ENCODE data around the gene KIF25. TPM values are rescaled to one million over a fixed set of nuclear protein-coding genes. Genes with fewer than 3 reads are reported as not detected.
"Not testable (repeated sequence)": the region's sequence is repeated elsewhere in the genome, so short reads cannot be mapped to it uniquely, and the experiment has no call there.

KIF25 gene
- total and polyA plus RNA-seq, 3 experiments from 2014 or later: not detected

GRCh38 chr6:167968091-167968490, 29.4 kb upstream of the KIF25 start:
- no peaks in the 10 kb centered on the region for H3K4me1 ChIP-seq (ENCODE audit: insufficient read depth, low read length)
- ChIA-PET POLR2A (no interaction called here), CTCF (no interaction called here)
- H3K4me3 Mint-ChIP-seq: no peak overlapping the region
- H3K27ac ChIP-seq (ENCODE audit: low read depth, low read length): no peak overlapping the region
- H3K9me3 ChIP-seq (ENCODE audit: low read length): no peaks in the 10 kb centered on the region
- DNase-seq: no peak
- peaks cover 0 to 10% (median 6%) of the 10 kb centered on the region in 3 donors for H3K36me3 Mint-ChIP-seq
- no peaks in the 10 kb centered on the region for H3K4me1 Mint-ChIP-seq
- H3K27me3 Mint-ChIP-seq: no peaks in the 10 kb centered on the region
- no peaks in the 10 kb centered on the region for H3K9me3 Mint-ChIP-seq
- no peak overlapping the region for H3K27ac Mint-ChIP-seq
- no peaks in the 10 kb centered on the region for H3K27me3 ChIP-seq (ENCODE audit: insufficient read depth, low read length, poor library complexity, severe bottlenecking)
- H3K36me3 ChIP-seq (ENCODE audit: insufficient read depth, low read length): peaks cover 4% of the 10 kb centered on the region
- no peak overlapping the region for H3K4me3 ChIP-seq (ENCODE audit: low read length)

DNA sequence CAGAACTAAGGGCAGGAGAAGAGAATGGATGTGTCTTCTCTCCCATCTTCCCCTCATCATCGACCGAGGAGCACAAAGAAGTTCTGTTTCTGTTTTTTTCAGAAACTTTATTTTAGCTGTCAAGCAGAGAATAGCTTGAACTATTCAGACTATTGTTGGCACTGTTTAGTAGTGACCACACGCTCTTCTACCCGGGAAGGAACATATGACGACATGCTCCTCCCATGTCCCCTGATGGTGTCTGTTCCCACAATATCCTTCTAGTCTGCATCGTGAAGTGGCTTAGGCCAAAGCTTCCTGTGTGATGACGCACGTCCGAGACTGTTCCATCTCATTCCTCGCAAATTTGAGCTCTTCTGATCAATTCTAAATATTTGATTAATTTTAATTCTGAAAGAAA, 27.2 kb upstream of the KIF25 start:
- Histone ChIP-seq H3K27me3 (ENCODE audit: insufficient read depth, low read length, poor library complexity, severe bottlenecking) (no peaks in the 10 kb centered on the region), H3K4me1 (ENCODE audit: insufficient read depth, low read length) (no peaks in the 10 kb centered on the region), H3K9me3 (ENCODE audit: low read length) (no peaks in the 10 kb centered on the region), H3K27ac (ENCODE audit: low read depth, low read length) (no peak overlapping the region), H3K36me3 (ENCODE audit: insufficient read depth, low read length) (peaks cover 4% of the 10 kb centered on the region), H3K4me3 (ENCODE audit: low read length) (no peak overlapping the region)
- H3K27me3 Mint-ChIP-seq: peaks cover 0 to 5% of the 10 kb centered on the region in 2 donors
- DNase-seq: no peak
- POLR2A ChIA-PET: no interaction called here
- CTCF ChIA-PET: no interaction called here
- H3K27ac Mint-ChIP-seq: peak overlapping the region in 1 of 8 donors; percentile 52
- no peak overlapping the region for H3K4me3 Mint-ChIP-seq
- H3K9me3 Mint-ChIP-seq: no peaks in the 10 kb centered on the region
- peaks cover 0 to 9% (median 5%) of the 10 kb centered on the region in 3 donors for H3K36me3 Mint-ChIP-seq
- H3K4me1 Mint-ChIP-seq: no peaks in the 10 kb centered on the region

- POLR2A ChIA-PET: no interaction called here
- no peaks in the 10 kb centered on the region for H3K9me3 Mint-ChIP-seq
Observed at GRCh38 chr6:167972193-167972592, 25.3 kb upstream of the KIF25 start.

GRCh38 chr6:167973148-167973885, 24.2 kb upstream of the KIF25 start:
- no peaks in the 10 kb centered on the region for H3K27me3 ChIP-seq (ENCODE audit: insufficient read depth, low read length, poor library complexity, severe bottlenecking)
- POLR2A ChIA-PET: no interaction called here
- Mint-ChIP-seq H3K27me3 (peaks cover 0 to 5% of the 10 kb centered on the region in 2 donors), H3K36me3 (peaks cover 0 to 3% (median 0%) of the 10 kb centered on the region in 3 donors), H3K27ac (no peak overlapping the region), H3K9me3 (no peaks in the 10 kb centered on the region), H3K4me1 (no peaks in the 10 kb centered on the region), H3K4me3 (no peak overlapping the region)
- no peak overlapping the region for H3K4me3 ChIP-seq (ENCODE audit: low read length)
- CTCF ChIA-PET: no interaction called here
- H3K9me3 ChIP-seq (ENCODE audit: low read length): no peaks in the 10 kb centered on the region
- DNase-seq: no peak
- no peak overlapping the region for H3K27ac ChIP-seq (ENCODE audit: low read depth, low read length)
- H3K36me3 ChIP-seq (ENCODE audit: insufficient read depth, low read length): no peaks in the 10 kb centered on the region
- no peaks in the 10 kb centered on the region for H3K4me1 ChIP-seq (ENCODE audit: insufficient read depth, low read length)

More at GRCh38 chr6:167972193-167972592, 25.3 kb upstream of the KIF25 start:
- Histone ChIP-seq H3K4me1 (ENCODE audit: insufficient read depth, low read length) (no peaks in the 10 kb centered on the region), H3K27me3 (ENCODE audit: insufficient read depth, low read length, poor library complexity, severe bottlenecking) (no peaks in the 10 kb centered on the region), H3K36me3 (ENCODE audit: insufficient read depth, low read length) (peaks cover 4% of the 10 kb centered on the region), H3K27ac (ENCODE audit: low read depth, low read length) (no peak overlapping the region), H3K4me3 (ENCODE audit: low read length) (no peak overlapping the region), H3K9me3 (ENCODE audit: low read length) (no peaks in the 10 kb centered on the region)
- no peak for DNase-seq
- Mint-ChIP-seq H3K4me1 (no peaks in the 10 kb centered on the region), H3K4me3 (no peak overlapping the region), H3K27me3 (peaks cover 0 to 5% of the 10 kb centered on the region in 2 donors), H3K36me3 (peaks cover 0 to 3% (median 0%) of the 10 kb centered on the region in 3 donors), H3K27ac (no peak overlapping the region)
- CTCF ChIA-PET: no interaction called here

- no peak overlapping the region for H3K27ac ChIP-seq (ENCODE audit: low read depth, low read length)
- Mint-ChIP-seq H3K4me1 (no peaks in the 10 kb centered on the region), H3K36me3 (no peaks in the 10 kb centered on the region), H3K4me3 (no peak overlapping the region), H3K27ac (peak overlapping the region in 1 of 8 donors; percentile 2), H3K27me3 (peaks cover 0 to 10% of the 10 kb centered on the region in 2 donors), H3K9me3 (no peaks in the 10 kb centered on the region)
- no peaks in the 10 kb centered on the region for H3K4me1 ChIP-seq (ENCODE audit: insufficient read depth, low read length)
- no peak for DNase-seq
- H3K9me3 ChIP-seq (ENCODE audit: low read length): no peaks in the 10 kb centered on the region
- no peaks in the 10 kb centered on the region for H3K36me3 ChIP-seq (ENCODE audit: insufficient read depth, low read length)
- ChIA-PET CTCF (no interaction called here), POLR2A (no interaction called here)
- no peaks in the 10 kb centered on the region for H3K27me3 ChIP-seq (ENCODE audit: insufficient read depth, low read length, poor library complexity, severe bottlenecking)
- H3K4me3 ChIP-seq (ENCODE audit: low read length): no peak overlapping the region
Observed at GRCh38 chr6:167974640-167975344, 22.7 kb upstream of the KIF25 start.

GRCh38 chr6:167975458-167975857, 22.0 kb upstream of the KIF25 start:
- POLR2A ChIA-PET: no interaction called here
- H3K27ac Mint-ChIP-seq: no peak overlapping the region
- Histone ChIP-seq H3K4me1 (ENCODE audit: insufficient read depth, low read length) (no peaks in the 10 kb centered on the region), H3K27me3 (ENCODE audit: insufficient read depth, low read length, poor library complexity, severe bottlenecking) (no peaks in the 10 kb centered on the region), H3K9me3 (ENCODE audit: low read length) (no peaks in the 10 kb centered on the region), H3K4me3 (ENCODE audit: low read length) (no peak overlapping the region), H3K36me3 (ENCODE audit: insufficient read depth, low read length) (no peaks in the 10 kb centered on the region), H3K27ac (ENCODE audit: low read depth, low read length) (no peak overlapping the region)
- H3K36me3 Mint-ChIP-seq: no peaks in the 10 kb centered on the region
- peaks cover 0 to 10% of the 10 kb centered on the region in 2 donors for H3K27me3 Mint-ChIP-seq
- CTCF ChIA-PET: no interaction called here
- DNase-seq: no peak
- H3K4me3 Mint-ChIP-seq: no peak overlapping the region
- no peaks in the 10 kb centered on the region for H3K4me1 Mint-ChIP-seq
- no peaks in the 10 kb centered on the region for H3K9me3 Mint-ChIP-seq

GRCh38 chr6:167976116-167976657, 21.3 kb upstream of the KIF25 start:
- H3K4me1 ChIP-seq (ENCODE audit: insufficient read depth, low read length); H3K36me3 Mint-ChIP-seq; H3K27ac ChIP-seq (ENCODE audit: low read depth, low read length); CTCF ChIA-PET; H3K4me1 Mint-ChIP-seq; H3K4me3 Mint-ChIP-seq; H3K27me3 ChIP-seq (ENCODE audit: insufficient read depth, low read length, poor library complexity, severe bottlenecking); H3K27me3 Mint-ChIP-seq; H3K36me3 ChIP-seq (ENCODE audit: insufficient read depth, low read length); H3K27ac Mint-ChIP-seq; H3K4me3 ChIP-seq (ENCODE audit: low read length); DNase-seq; H3K9me3 Mint-ChIP-seq; H3K9me3 ChIP-seq (ENCODE audit: low read length); POLR2A ChIA-PET: not testable (repeated sequence)

GRCh38 chr6:167976708-167977107, 20.8 kb upstream of the KIF25 start:
- Histone ChIP-seq H3K27me3 (ENCODE audit: insufficient read depth, low read length, poor library complexity, severe bottlenecking) (no peaks in the 10 kb centered on the region), H3K4me3 (ENCODE audit: low read length) (no peak overlapping the region), H3K36me3 (ENCODE audit: insufficient read depth, low read length) (no peaks in the 10 kb centered on the region), H3K27ac (ENCODE audit: low read depth, low read length) (no peak overlapping the region), H3K4me1 (ENCODE audit: insufficient read depth, low read length) (no peaks in the 10 kb centered on the region), H3K9me3 (ENCODE audit: low read length) (no peaks in the 10 kb centered on the region)
- H3K4me1 Mint-ChIP-seq: no peaks in the 10 kb centered on the region
- no peak overlapping the region for H3K4me3 Mint-ChIP-seq
- no peaks in the 10 kb centered on the region for H3K9me3 Mint-ChIP-seq
- no peak for DNase-seq
- ChIA-PET CTCF (no interaction called here), POLR2A (no interaction called here)
- no peak overlapping the region for H3K27ac Mint-ChIP-seq
- peaks cover 0 to 10% of the 10 kb centered on the region in 2 donors for H3K27me3 Mint-ChIP-seq
- no peaks in the 10 kb centered on the region for H3K36me3 Mint-ChIP-seq
